GM12878 (cell line): ENCODE measurements around the gene KRTAP3-2. TPM values are rescaled to one million over a fixed set of nuclear protein-coding genes. Genes with fewer than 3 reads are reported as not detected.

Experiments
- ATAC-seq: fragments of 200-7000 bp; cut with Tn5 transposase; 3 replicates; pipeline ENCODE4 v1.9.1; 2020; ENCODE audit warnings: mild to moderate bottlenecking, moderate library complexity
- BruUV-seq: library from RNA; stranded (reverse); fragments of 400-500 nt; replicated peaks from 2 replicates; lab custom pipeline; 2021; lab: Mats Ljungman, UMichigan
- CTCF ChIA-PET: fragments of 300-600 bp; sonication (Branson Sonifier 250); formaldehyde crosslinking; extraction: SDS; loops from one replicate; lab custom pipeline; 2021; ENCODE audit warnings: inconsistent platforms; lab: Yijun Ruan, JAX
- POLR2A ChIA-PET: fragments of 350-600 bp; formaldehyde crosslinking; extraction: SDS; loops from one replicate; lab custom pipeline; 2021; ENCODE audit warnings: inconsistent platforms; lab: Charles Lee
- RAD21 ChIA-PET: fragments of 300-600 bp; sonication (Branson Sonifier 250); formaldehyde crosslinking; loops from one replicate; lab custom pipeline; 2023; ENCODE audit warnings: antibody characterized with exemption; ENCODE audit not compliant: unreplicated experiment; lab: Charles Lee
- SMC1A ChIA-PET: fragments of 300-600 bp; sonication (Branson Sonifier 250); formaldehyde crosslinking; loops from one replicate; lab custom pipeline; 2023; ENCODE audit not compliant: unreplicated experiment, uncharacterized antibody; lab: Charles Lee
- DNase-seq: peaks from one replicate; pipeline ENCODE4 v3.0.0-alpha.2; 2011; ENCODE audit warnings: low read depth, low spot score
- FAIRE-seq: peaks from 3 replicates; lab custom pipeline; 2011; peaks lifted over from hg19 to GRCh38; lab: Jason Lieb, UNC
- H2AFZ ChIP-seq: 2 replicates; pipeline ENCODE4 v1.6.0; 2011; ENCODE audit warnings: low read depth, low read length, control low read depth; ENCODE audit not compliant: control insufficient read depth
- H3K27ac ChIP-seq: 2 replicates; pipeline ENCODE4 v1.5.1; 2011; ENCODE audit warnings: control low read depth; ENCODE audit not compliant: control insufficient read depth, insufficient read depth
- H3K27me3 ChIP-seq, 2 experiments: replicated peaks in 1 of 2; 2 replicates each; pipeline versions ENCODE4 v1.6.0 to v1.6.1; 2011; ENCODE audit warnings: low read length in 1 of 2; ENCODE audit not compliant: control insufficient read depth in 2 of 2, insufficient read depth in 2 of 2
- H3K36me3 ChIP-seq, 2 experiments: 2 replicates each; pipeline ENCODE4 v1.5.1; 2011; ENCODE audit warnings: low read length in 1 of 2; ENCODE audit not compliant: control insufficient read depth in 2 of 2, insufficient read depth in 2 of 2
- H3K4me1 ChIP-seq: 2 replicates; pipeline ENCODE4 v1.6.1; 2011; ENCODE audit warnings: mild to moderate bottlenecking, low read length, moderate library complexity, mixed read lengths; ENCODE audit not compliant: control insufficient read depth, insufficient read depth
- H3K4me2 ChIP-seq: 2 replicates; pipeline ENCODE4 v1.6.0; 2011; ENCODE audit warnings: control low read depth; ENCODE audit not compliant: control insufficient read depth, insufficient read depth
- H3K4me3 ChIP-seq: fragments of 200-600 bp; sonication (generic); 2 replicates; pipeline ENCODE4 v1.5.1; 2016
- H3K79me2 ChIP-seq: 2 replicates; pipeline ENCODE4 v1.6.0; 2011; ENCODE audit warnings: low read length; ENCODE audit not compliant: control insufficient read depth, insufficient read depth
- H3K9ac ChIP-seq: 2 replicates; pipeline ENCODE4 v1.8.0; 2011; ENCODE audit warnings: low read length, control low read depth, mixed read lengths; ENCODE audit not compliant: control insufficient read depth, insufficient read depth
- H3K9me3 ChIP-seq: replicated peaks from 3 replicates; pipeline ENCODE4 v1.5.1; 2011; ENCODE audit warnings: mild to moderate bottlenecking, low read length; ENCODE audit not compliant: control insufficient read depth, insufficient read depth
- H4K20me1 ChIP-seq: 2 replicates; pipeline ENCODE4 v1.6.0; 2011; ENCODE audit not compliant: control insufficient read depth, insufficient read depth
- BRCA1 ChIP-seq: IDR thresholded peaks from 2 replicates; pipeline ENCODE4 v1.6.1; 2011; ENCODE audit warnings: low read depth, low read length, improper control_type of control experiment
- CHD4 ChIP-seq: fragments of 200-600 bp; sonication (generic); IDR thresholded peaks from 2 replicates; pipeline ENCODE4 v1.6.1; 2016; ENCODE audit warnings: mild to moderate bottlenecking
- ELK1 ChIP-seq: IDR thresholded peaks from 2 replicates; pipeline ENCODE4 v1.6.1; 2012; ENCODE audit warnings: low read depth, low read length, improper control_type of control experiment
- FOS ChIP-seq: IDR thresholded peaks from 3 replicates; pipeline ENCODE4 v1.6.1; 2011; ENCODE audit warnings: borderline replicate concordance; ENCODE audit not compliant: insufficient read length; ENCODE audit errors: extremely low read depth
- JUND ChIP-seq: IDR thresholded peaks from 2 replicates; pipeline ENCODE4 v1.6.1; 2012; ENCODE audit warnings: low read depth, mild to moderate bottlenecking, low read length, improper control_type of control experiment, moderate library complexity
- SKIL ChIP-seq: fragments of 450-650 bp; IDR thresholded peaks from 2 replicates; pipeline ENCODE4 v1.6.1; 2017; ENCODE audit warnings: mild to moderate bottlenecking, low read depth, inconsistent platforms; ENCODE audit not compliant: poor library complexity, severe bottlenecking
- in situ Hi-C: fragments of 300-500 bp; cut with MboI; formaldehyde crosslinking; loops from 9 replicates; pipeline ENCODE4 v1.14.3; 2018; ENCODE audit warnings: mixed read lengths
- intact Hi-C: fragments of 100-400 bp; cut with micrococcal nuclease; formaldehyde crosslinking; loops from one replicate; pipeline ENCODE4 v1.14.2; 2022; ENCODE audit not compliant: unreplicated experiment
- polyA plus RNA-seq, 11 experiments: library from polyadenylated mRNA; depleted of rRNA in 4 of 11; unstranded in 6 of 11; stranded (reverse) in 5 of 11; fragments of >200 nt; fragmentation: Nextera tagmentation in 4 of 11; fragmentation: Illumina TruSeq in 1 of 11; extraction: Ambion mirVana in 4 of 11; extraction: Trizol in 1 of 11; gene quantifications; 1 replicate in 1 of 11; 2 replicates in 10 of 11; pipeline versions ENCODE4 v1.2.1 to v1.2.3, GENCODE V29; 2011 to 2016; ENCODE audit warnings: inconsistent platforms in 2 of 11, missing spikeins in 2 of 11, low read depth in 1 of 11
- total RNA-seq, 4 experiments: library from RNA; depleted of rRNA in 3 of 4; stranded (reverse); fragments of >200 nt in 3 of 4; fragmentation: Illumina TruSeq in 1 of 4; extraction: Trizol in 1 of 4; gene quantifications; 2 replicates each; pipeline versions ENCODE4 v1.2.1 to v1.2.3, GENCODE V29; 2013 to 2021

KRTAP3-2 gene
- total and polyA plus RNA-seq, 10 of the 15 experiments (the other 5 are each of a cell fraction or from before 2014, with no cell fraction given): not detected

GRCh38 chr17:41010441-41010840 is 10.7 kb upstream of the KRTAP3-2 start:
- SMC1A ChIA-PET: no interaction called here
- FAIRE-seq (no peak), ATAC-seq (no peak), DNase-seq (no peak)
- H3K27me3 ChIP-seq: peaks cover 0 to 3% of the 10 kb centered on the region in 2 experiments; a peak in 2 of 4 replicates
- RAD21 ChIA-PET: no interaction called here
- CTCF ChIA-PET: no interaction called here
- BruUV-seq: no TSS peak
- no peaks in the 10 kb centered on the region for H3K9me3 ChIP-seq
- H3K79me2 ChIP-seq: no peaks in the 10 kb centered on the region
- no peak for TF ChIP-seq SKIL
- no peak for TF ChIP-seq JUND
- no peak for TF ChIP-seq CHD4
- no peak for TF ChIP-seq ELK1
- no peak for TF ChIP-seq FOS
- TF ChIP-seq BRCA1: no peak
- H3K9ac ChIP-seq: no peak overlapping the region
- H3K36me3 ChIP-seq: no peaks in the 10 kb centered on the region
- in situ Hi-C loops: no loop called here
- H3K4me3 ChIP-seq: no peak overlapping the region
- no peaks in the 10 kb centered on the region for H4K20me1 ChIP-seq
- POLR2A ChIA-PET: no interaction called here
- H3K27ac ChIP-seq: no peak overlapping the region
- H3K4me1 ChIP-seq: no peaks in the 10 kb centered on the region
- no peak overlapping the region for H3K4me2 ChIP-seq
- H2AFZ ChIP-seq: no peak overlapping the region
- intact Hi-C loops: no loop called here
